Heart right ventricle (tissue), 16 donors: ENCODE measurements around the gene LTBP2. TPM values are rescaled to one million over a fixed set of nuclear protein-coding genes. Genes with fewer than 3 reads are reported as not detected.
A peak's percentile ranks its signal among the peaks of the same experiment; 100 is the strongest.

ENCODE experiments used
- ATAC-seq, 8 donors: fragments of 200-7000 bp; cut with Tn5 transposase; one replicate each; pipeline ENCODE4 v1.9.1; 2020; ENCODE audit warnings: mild to moderate bottlenecking in 8 of 8, moderate library complexity in 8 of 8, moderate number of reproducible peaks in 1 of 8
- DNase-seq, 2 donors: peaks; one replicate each; pipeline ENCODE4 v3.0.0-alpha.2; 2020
- H3K27ac ChIP-seq, 10 donors: fragments of 200-600 bp; sonication (generic) in 2 of 10; one replicate each; pipeline versions ENCODE4 v1.5.0 to v1.8.0; 2020 to 2022; ENCODE audit warnings: mild to moderate bottlenecking in 3 of 10
- H3K27me3 ChIP-seq, 7 donors: fragments of 200-600 bp; one replicate each; pipeline ENCODE4 v1.8.0; 2021 to 2022; ENCODE audit warnings: mild to moderate bottlenecking in 2 of 7
- H3K36me3 ChIP-seq, 9 donors: fragments of 200-600 bp; sonication (generic) in 1 of 9; one replicate each; pipeline versions ENCODE4 v1.5.0 to v1.8.0; 2020 to 2022; ENCODE audit warnings: mild to moderate bottlenecking in 2 of 9
- H3K4me1 ChIP-seq, 9 donors: fragments of 200-600 bp; sonication (generic) in 1 of 9; one replicate each; pipeline versions ENCODE4 v1.5.0 to v1.8.0; 2020 to 2022; ENCODE audit warnings: mild to moderate bottlenecking in 4 of 9
- H3K4me3 ChIP-seq, 10 donors: fragments of 200-600 bp; sonication (generic) in 2 of 10; one replicate each; pipeline versions ENCODE4 v1.5.0 to v1.8.0; 2020 to 2022; ENCODE audit warnings: mild to moderate bottlenecking in 7 of 10, moderate library complexity in 2 of 10
- H3K9me3 ChIP-seq, 11 donors: fragments of 200-600 bp in 10 of 11; sonication (generic) in 2 of 11; one replicate each; pipeline versions ENCODE4 v1.5.0 to v1.8.0; 2013 to 2022; ENCODE audit warnings: mild to moderate bottlenecking in 2 of 11, control low read depth in 1 of 11, moderate library complexity in 1 of 11
- CTCF ChIP-seq, 9 donors: fragments of 200-600 bp; sonication (generic) in 2 of 9; IDR thresholded peaks; one replicate each; pipeline versions ENCODE4 v1.5.0 to v1.8.0; 2021 to 2022; ENCODE audit warnings: antibody characterized with exemption in 9 of 9, mild to moderate bottlenecking in 5 of 9, moderate library complexity in 1 of 9
- WGBS, 2 donors: extraction: QIAGEN DNeasy Blood & Tissue Kit; methylation state at CpG; one replicate each; pipeline ENCODE4 v1.1.7; 2013; ENCODE audit warnings: inconsistent platforms in 1 of 2; 5-methylcytosine and 5-hydroxymethylcytosine counted together
- intact Hi-C, 10 donors: fragments of 100-400 bp; cut with DNase I; formaldehyde crosslinking; loops; one replicate each; pipeline versions ENCODE4 v1.11.1 to v1.14.2; 2022
- polyA plus RNA-seq, 2 donors: library from polyadenylated mRNA; stranded (reverse); fragments of 200-250 nt; gene quantifications; one replicate each; pipeline ENCODE4 v1.2.3, GENCODE V29; 2013
- total RNA-seq, 10 donors: library from RNA; stranded (reverse); fragmentation: NEBNext Ultra II Directional in 3 of 10; extraction: Animal tissue kit (Norgen Biotek cat#: 25700) in 3 of 10; gene quantifications; one replicate each; pipeline versions ENCODE4 v1.2.1 to v1.2.4, GENCODE V29; 2021 to 2023
- donor health status: Arrhythmogenic right ventricular cardiomyopathy.
- donor health status: ischemic (EF 13 %, LVEDD 7.1; RV severe dilation, severe dysfunction).
- donor health status: healthy with polysubstance abuse.
- donor health status: DM: no; HTN: yes; CAD: no.
- donor health status: DM: no; HTN: no; CAD: no.
- donor health status: ischemic (EF 25% LVEDD 6.9; RV normal size, moderate dysfunction).
- donor health status: ischemic (EF 25% LVEDD 5.7; RV mildly dilated, moderate dysfunction).
- donor health status: healthy.
- donor health status: DM: yes; HTN: yes; CAD: no.
- donor health status: Ischemic cardiomyopathy.
- donor health status: ischemic (EF 35%, LVEDD 5.7; RV mildly dilated, moderate dysfunction).
- donor health status: nonischemic (EF 11% LVEDD 7.7; RV severe dilation, severe dysfunction).
- donor health status: DM: yes; HTN: yes; CAD: no.
- donor health status: PGD.
- donor health status: ischemic (EF 29% LVEDD 5.4; RV normal size, mild dysfunction).
- donor health status: nonischemic (EF 23%, LVEDD 6.1; RV moderate dilation, normal function).

Gene LTBP2
- total and polyA plus RNA-seq, 12 donors = 3.5 to 50.3 (median 17.3) TPM

- no peak for TF ChIP-seq CTCF (IDR thresholded peaks at IDR 0.05)
- intact Hi-C loops = no loop called here
- peaks cover 0 to 46% (median 31%) of the 10 kb centered on the region in 9 donors for H3K4me1 ChIP-seq
- no peak overlapping the region for H3K27ac ChIP-seq
- no peaks in the 10 kb centered on the region for H3K9me3 ChIP-seq
- no peaks in the 10 kb centered on the region for H3K27me3 ChIP-seq
- peaks cover 0 to 60% (median 23%) of the 10 kb centered on the region in 9 donors for H3K36me3 ChIP-seq
- DNase-seq (no peak), ATAC-seq (peak in 2 of 8 donors; percentile 44 to 50)
- 55 to 70% methylated on average over 3 of the region's 3 CpGs for WGBS, 2 donors
- no peak overlapping the region for H3K4me3 ChIP-seq
Measured at GRCh38 chr14:74486164-74486563, 125.9 kb downstream of the LTBP2 start.

- ATAC-seq (no peak), DNase-seq (no peak)
- peaks cover 0 to 19% (median 9%) of the 10 kb centered on the region in 9 donors for H3K4me1 ChIP-seq
- no peak overlapping the region for H3K27ac ChIP-seq
- peaks cover 0 to 88% (median 36%) of the 10 kb centered on the region in 9 donors for H3K36me3 ChIP-seq
- no peak overlapping the region for H3K4me3 ChIP-seq
- no peak for TF ChIP-seq CTCF (IDR thresholded peaks at IDR 0.05)
- no peaks in the 10 kb centered on the region for H3K27me3 ChIP-seq
- no peaks in the 10 kb centered on the region for H3K9me3 ChIP-seq
- intact Hi-C loops = no loop called here
Measured at GRCh38 chr14:74483321-74483720, 128.7 kb downstream of the LTBP2 start.

DNA sequence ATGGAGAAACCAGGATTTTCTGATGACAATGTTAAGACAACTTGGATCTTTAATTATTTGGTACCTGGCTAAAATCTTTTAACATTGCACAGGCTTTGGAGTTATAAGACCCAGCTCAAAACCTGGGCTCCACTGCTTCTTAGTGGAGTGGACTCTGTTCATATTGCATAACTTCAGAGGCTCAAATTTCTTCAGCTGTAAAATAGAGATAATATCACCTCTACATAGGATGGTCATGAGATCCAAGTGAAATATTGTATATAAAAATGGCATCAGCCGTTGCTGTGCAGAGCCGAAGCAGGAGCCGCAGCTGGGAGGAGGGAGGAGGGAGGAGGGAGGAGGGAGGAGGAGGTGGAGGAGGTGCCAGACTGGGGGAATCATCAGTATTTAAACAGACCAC, 129.5 kb downstream of the LTBP2 start:
- H3K27ac ChIP-seq = no peak overlapping the region
- no peak for DNase-seq
- 69 to 82% methylated on average over 3 of the region's 3 CpGs for WGBS, 2 donors
- H3K36me3 ChIP-seq = peaks cover 0 to 92% (median 36%) of the 10 kb centered on the region in 9 donors
- H3K27me3 ChIP-seq = no peaks in the 10 kb centered on the region
- intact Hi-C loops = no loop called here
- no peak for TF ChIP-seq CTCF (IDR thresholded peaks at IDR 0.05)
- ATAC-seq = no peak
- H3K9me3 ChIP-seq = no peaks in the 10 kb centered on the region
- peaks cover 0 to 15% (median 8%) of the 10 kb centered on the region in 9 donors for H3K4me1 ChIP-seq
- no peak overlapping the region for H3K4me3 ChIP-seq

GRCh38 chr14:74480046-74480445, 132.0 kb downstream of the LTBP2 start:
- ATAC-seq (no peak), DNase-seq (no peak)
- Histone ChIP-seq H3K4me3 (no peak overlapping the region), H3K27ac (no peak overlapping the region), H3K9me3 (no peaks in the 10 kb centered on the region), H3K36me3 (peaks cover 0 to 95% (median 37%) of the 10 kb centered on the region in 9 donors), H3K4me1 (peaks cover 0 to 17% (median 7%) of the 10 kb centered on the region in 9 donors), H3K27me3 (no peaks in the 10 kb centered on the region)
- 60 to 75% methylated on average over 4 of the region's 4 CpGs for WGBS, 2 donors
- intact Hi-C loops = no loop called here
- TF ChIP-seq CTCF (IDR thresholded peaks at IDR 0.05) = no peak
